ENCODE results near the gene CNOT6L. TPM values are rescaled to one million over a fixed set of nuclear protein-coding genes. Genes with fewer than 3 reads are reported as not detected.

CNOT6L gene
- total RNA-seq, 120 experiments from 2014 or later = 35.2 to 61.6 (median 47.7) TPM

Other genes with a start within 250 kb of the CNOT6L start
- 1 to 10 TPM in 6 of 120 experiments, under 1 TPM in 18, not detected in 96; 0.39 to 5.0 (median 0.69) TPM for gene CXCL13, start 213.5 kb downstream of the CNOT6L start, total RNA-seq
- 10 to 100 TPM; 11.6 to 51.3 (median 28.4) TPM for gene MRPL1, start 43.5 kb upstream of the CNOT6L start, total RNA-seq
- gene FRAS1, start 238.0 kb upstream of the CNOT6L start, total RNA-seq = 10 to 100 TPM; 10.7 to 50.8 (median 20.9) TPM